RCC 7860 (cell line): ENCODE data around the gene FBXW11.

Source experiments
- DNase-seq: peaks from one replicate; pipeline ENCODE4 v3.0.0-alpha.2; 2015; ENCODE audit warnings: low spot score
- FAIRE-seq: peaks from 2 replicates; lab custom pipeline; 2012; peaks lifted over from hg19 to GRCh38; lab: Jason Lieb, UNC

Gene FBXW11

GRCh38 chr5:171816666-171817065 is 189.8 kb downstream of the FBXW11 start:
- FAIRE-seq (no peak), DNase-seq (no peak)

GRCh38 chr5:171813813-171814490 is 192.5 kb downstream of the FBXW11 start:
- DNase-seq (no peak), FAIRE-seq (no peak)

DNA sequence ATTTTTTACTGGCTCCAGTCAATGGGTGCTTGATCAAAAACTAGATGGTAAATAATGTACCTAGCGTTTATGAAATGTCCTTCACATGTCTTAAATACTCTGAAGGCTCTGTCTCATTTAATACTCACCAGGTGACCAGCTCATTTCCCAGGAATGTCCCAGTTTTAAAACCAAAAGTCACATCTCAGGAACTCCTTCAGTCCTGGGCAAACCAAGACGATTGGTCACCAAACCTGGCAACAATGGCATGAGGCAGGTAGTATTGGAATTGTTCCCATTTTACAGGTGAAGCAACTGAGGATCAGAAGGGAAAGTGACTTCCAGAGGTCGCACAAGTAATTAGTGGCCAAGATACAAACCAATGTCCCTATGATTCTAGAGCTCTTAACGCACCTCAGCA is 193.2 kb downstream of the FBXW11 start:
- FAIRE-seq (no peak), DNase-seq (no peak)
